Fibroblast of the aortic adventitia (primary cell): ENCODE results near the gene PRKAG3. TPM values are rescaled to one million over a fixed set of nuclear protein-coding genes. Genes with fewer than 3 reads are reported as not detected.

Experiments
- DNase-seq: peaks from one replicate; pipeline ENCODE4 v3.0.0-alpha.2; 2010; ENCODE audit warnings: low read depth
- H3K4me3 ChIP-seq: 2 replicates; pipeline ENCODE4 v1.5.1; 2011; ENCODE audit warnings: low read depth, mild to moderate bottlenecking, control low read depth, low read length, moderate library complexity
- total RNA-seq: library from RNA; depleted of rRNA; stranded (reverse); fragments of >200 nt; gene quantifications from 2 replicates; pipeline ENCODE4 v1.2.3, GENCODE V29; 2012; ENCODE audit warnings: low replicate concordance
- TF ChIP-seq, protein P1 (sequence below): IDR thresholded peaks from 2 replicates; pipeline ENCODE4 v1.5.1; 2011; ENCODE audit warnings: mild to moderate bottlenecking, low read length, control low read depth, inconsistent platforms; ENCODE audit not compliant: insufficient read depth

Gene PRKAG3
- total RNA-seq, result 0.18 and 0.41 TPM in 2 replicates

DNA sequence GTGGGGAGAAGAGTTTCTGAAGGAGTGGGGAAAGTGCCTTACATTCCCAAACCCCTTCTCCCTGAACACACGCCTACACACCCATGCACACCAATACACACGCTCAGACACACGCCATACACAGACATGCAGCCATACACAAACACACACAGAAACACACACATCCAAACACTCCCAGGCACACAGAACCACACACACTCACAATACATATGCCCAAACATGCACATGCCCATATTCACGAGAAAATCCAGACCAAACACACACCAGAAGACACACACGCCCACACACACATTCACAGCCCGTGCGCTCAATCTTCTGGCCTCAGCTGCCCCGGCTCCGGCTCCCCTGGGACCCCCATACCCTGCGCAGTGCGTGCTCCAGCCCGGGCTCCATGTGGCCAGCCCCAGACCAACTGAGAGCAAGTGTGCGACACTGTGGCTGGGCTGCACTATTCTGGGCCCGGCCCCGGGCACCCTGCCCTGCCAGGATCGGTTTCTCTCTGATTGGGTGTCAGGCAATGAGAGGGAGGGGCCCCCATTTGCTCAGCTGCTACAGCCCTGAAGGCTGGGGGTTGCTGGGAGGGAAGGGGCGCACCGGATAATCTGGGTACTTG, at the start of gene PRKAG3:
Gene PRKAG3, minus strand, starts transcription at position 426 of the 613 bp plus-strand sequence.
- no peak within 1 kb of the TSS for H3K4me3 ChIP-seq
- DNase-seq, result peak; percentile 7
- TF ChIP-seq, protein P1, sequence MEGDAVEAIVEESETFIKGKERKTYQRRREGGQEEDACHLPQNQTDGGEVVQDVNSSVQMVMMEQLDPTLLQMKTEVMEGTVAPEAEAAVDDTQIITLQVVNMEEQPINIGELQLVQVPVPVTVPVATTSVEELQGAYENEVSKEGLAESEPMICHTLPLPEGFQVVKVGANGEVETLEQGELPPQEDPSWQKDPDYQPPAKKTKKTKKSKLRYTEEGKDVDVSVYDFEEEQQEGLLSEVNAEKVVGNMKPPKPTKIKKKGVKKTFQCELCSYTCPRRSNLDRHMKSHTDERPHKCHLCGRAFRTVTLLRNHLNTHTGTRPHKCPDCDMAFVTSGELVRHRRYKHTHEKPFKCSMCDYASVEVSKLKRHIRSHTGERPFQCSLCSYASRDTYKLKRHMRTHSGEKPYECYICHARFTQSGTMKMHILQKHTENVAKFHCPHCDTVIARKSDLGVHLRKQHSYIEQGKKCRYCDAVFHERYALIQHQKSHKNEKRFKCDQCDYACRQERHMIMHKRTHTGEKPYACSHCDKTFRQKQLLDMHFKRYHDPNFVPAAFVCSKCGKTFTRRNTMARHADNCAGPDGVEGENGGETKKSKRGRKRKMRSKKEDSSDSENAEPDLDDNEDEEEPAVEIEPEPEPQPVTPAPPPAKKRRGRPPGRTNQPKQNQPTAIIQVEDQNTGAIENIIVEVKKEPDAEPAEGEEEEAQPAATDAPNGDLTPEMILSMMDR, result no peak

DNA sequence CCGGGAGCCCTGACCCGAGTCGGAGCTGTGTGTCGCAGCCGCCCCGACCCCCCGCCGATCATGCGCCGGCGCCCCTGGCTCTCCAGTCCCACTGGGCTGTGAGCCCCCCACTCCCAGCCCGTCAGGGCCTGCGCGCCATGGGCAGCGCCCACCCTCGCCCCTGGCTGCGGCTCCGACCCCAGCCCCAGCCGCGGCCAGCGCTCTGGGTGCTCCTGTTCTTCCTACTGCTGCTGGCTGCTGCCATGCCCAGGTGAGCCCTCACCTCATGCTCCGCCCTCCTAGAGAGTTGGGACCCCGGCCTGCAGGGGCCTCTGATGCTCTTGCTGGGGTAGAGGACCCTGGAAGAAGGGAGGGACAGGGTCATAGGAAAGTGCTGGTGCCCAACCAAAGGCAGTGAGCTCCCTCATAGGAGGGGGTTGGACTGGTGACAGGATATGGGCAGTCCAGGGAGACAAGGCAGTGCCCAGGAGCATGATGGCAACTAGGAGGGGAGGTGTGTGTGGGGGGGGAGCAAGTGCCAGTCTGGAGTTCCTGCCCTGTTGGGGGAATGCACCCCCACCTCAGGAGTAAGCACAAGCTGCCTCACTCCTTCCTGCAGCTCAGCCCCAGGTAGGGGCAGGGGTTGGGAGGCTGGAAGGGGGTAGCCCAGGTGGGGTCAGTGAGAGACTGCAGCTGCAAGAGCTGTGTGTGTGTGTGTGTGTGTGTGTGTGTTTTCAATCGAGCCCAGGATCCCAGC, 49.4 kb upstream of the PRKAG3 start:
- H3K4me3 ChIP-seq, result no peak overlapping the region
- TF ChIP-seq, protein P1, result no peak
- no peak for DNase-seq

DNA sequence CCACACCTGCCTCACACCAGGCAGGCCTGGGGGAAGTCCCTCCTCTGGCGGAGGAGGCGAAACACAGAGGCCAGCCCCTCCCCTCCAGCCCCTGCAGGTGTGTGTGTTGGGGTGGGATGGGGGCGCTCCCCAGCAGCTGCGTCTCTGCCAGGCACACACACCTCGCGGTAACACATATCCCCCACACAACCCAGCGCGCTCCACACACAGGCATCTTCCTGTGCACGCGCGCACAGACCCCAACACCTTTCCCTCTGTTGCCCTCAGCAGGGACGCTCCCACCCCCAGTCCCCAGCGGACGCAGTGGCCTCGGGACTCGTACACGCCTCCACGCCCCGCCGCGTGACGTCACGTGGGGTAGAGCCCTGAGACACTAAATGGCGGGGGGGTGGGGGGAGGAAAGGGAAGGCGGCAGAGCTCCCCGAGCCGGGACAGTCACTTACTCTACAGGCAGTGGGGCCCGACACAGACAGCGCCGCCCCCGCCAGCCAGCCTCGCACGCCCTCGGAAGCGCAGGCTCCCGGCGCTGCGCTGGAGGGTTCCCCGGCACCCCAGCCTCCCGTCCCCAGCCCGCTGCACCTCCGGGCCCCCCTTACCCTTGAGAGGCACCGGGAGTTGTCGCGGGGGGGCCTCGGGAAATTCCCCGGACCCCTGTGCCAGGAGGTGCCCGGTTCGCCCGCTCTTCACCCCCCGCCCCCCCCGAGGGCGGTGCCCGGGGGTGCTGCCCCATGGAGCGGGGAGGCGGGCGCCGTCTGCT, 48.7 kb upstream of the PRKAG3 start, which contains the start of gene WNT10A:
Gene WNT10A, plus strand, starts transcription at position 751 of the 757 bp plus-strand sequence. CDS start 144 bp downstream, outside the sequence.
- DNase-seq, result no peak
- H3K4me3 ChIP-seq, result no peak within 1 kb of the TSS
- TF ChIP-seq, protein P1, result no peak

DNA sequence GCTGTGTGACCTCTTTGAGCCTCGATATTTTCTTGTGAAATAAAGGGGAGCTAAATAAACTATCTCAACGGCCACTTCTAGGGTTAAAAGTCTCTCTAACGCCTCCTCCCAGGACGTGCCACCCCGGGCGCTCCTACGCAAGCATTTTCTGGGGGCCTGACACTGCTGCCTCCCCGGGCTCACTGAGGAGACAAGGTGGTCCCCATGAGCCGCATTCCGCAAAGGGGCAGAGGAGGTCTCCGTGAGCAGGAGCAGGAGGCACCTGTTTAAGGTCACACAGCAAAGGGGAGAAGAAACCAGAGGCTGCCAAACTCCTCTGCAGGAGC, 48.1 kb upstream of the PRKAG3 start:
- no peak for DNase-seq
- TF ChIP-seq, protein P1, result no peak
- no peak overlapping the region for H3K4me3 ChIP-seq

DNA sequence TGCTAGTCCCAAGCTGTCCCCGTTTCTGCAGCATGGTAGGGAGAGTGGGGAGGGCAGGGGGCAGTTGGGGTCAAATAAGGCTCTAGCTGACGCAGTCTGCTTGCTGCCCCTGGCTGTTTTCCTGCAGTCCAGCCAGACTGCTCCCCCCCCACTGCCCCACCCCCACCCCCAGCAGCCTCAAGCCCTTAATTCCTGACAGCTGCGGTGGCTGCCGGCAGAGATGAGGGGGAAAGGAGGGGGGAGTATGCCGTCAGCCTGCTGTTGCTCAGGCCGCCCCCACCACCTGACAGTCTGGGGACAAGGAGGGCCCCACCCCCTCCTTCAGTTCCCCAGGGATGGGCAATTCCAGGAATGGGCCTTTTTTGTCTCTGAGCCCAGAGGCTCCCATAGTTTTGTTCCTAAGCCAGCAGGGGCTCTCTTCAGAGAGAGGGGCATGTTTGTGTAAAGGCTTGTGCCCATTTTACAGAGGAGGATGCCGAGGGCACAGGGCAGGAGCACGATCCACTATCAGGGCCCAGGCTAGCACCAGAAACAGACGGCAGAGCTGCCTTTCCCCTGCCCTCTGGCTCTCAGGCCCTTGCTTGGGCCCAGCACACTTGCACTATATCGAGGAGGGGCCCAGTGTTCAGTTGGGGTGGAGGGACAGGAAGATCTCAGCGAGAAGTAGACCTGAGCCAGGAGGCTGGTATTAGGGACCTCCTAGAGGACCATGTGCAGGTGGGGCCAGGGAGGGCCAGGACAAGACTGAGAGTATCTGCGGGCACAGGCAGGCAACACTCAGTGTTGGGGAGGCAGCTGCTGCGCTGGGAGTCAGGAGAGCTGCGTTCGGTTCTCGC, 47.5 kb upstream of the PRKAG3 start:
- TF ChIP-seq, protein P1, result no peak
- no peak overlapping the region for H3K4me3 ChIP-seq
- no peak for DNase-seq

DNA sequence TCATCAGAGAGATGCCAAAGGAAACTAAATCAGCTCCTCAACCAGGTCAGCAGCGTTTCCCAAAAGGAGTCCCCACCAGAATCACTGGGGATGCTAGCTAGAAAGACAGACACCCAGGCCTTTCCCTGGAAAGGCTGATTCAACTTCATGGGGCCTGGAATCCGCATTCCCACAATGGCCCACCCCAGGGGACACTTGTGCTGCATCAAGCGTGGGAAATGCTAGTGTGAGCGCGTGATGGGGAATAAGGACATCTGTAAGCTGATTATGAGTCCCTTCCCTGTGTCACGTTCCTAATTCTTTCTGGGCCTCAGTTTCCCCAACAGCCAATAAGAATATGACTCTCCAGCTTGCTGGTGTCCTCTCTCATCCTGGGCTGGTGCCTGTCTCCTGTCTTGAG, 46.9 kb upstream of the PRKAG3 start:
- TF ChIP-seq, protein P1, result no peak
- H3K4me3 ChIP-seq, result no peak overlapping the region
- no peak for DNase-seq
